Loucy (cell line): ENCODE results near the gene EDAR.

ENCODE experiments used
- H2AFZ ChIP-seq: fragments of 200-600 bp; sonication (generic); 2 replicates; pipeline ENCODE4 v1.6.0; 2016; ENCODE audit warnings: antibody characterized with exemption, mild to moderate bottlenecking, low read length, moderate library complexity
- H3F3A ChIP-seq: fragments of 200-600 bp; 2 replicates; pipeline ENCODE4 v1.6.0; 2016; ENCODE audit warnings: antibody characterized with exemption, low read depth, mild to moderate bottlenecking
- H3K27me3 ChIP-seq: fragments of 200-600 bp; sonication (generic); 2 replicates; pipeline ENCODE4 v1.6.1; 2014; ENCODE audit warnings: low read length, mild to moderate bottlenecking; ENCODE audit not compliant: insufficient read depth, poor library complexity, severe bottlenecking
- H3K36me3 ChIP-seq: fragments of 200-600 bp; sonication (generic); 2 replicates; pipeline ENCODE4 v1.6.1; 2016; ENCODE audit warnings: low read length; ENCODE audit not compliant: insufficient read depth
- H3K4me1 ChIP-seq: fragments of 200-600 bp; sonication (generic); 2 replicates; pipeline ENCODE4 v1.5.1; 2014; ENCODE audit warnings: low read length, mild to moderate bottlenecking; ENCODE audit not compliant: insufficient read depth, poor library complexity, severe bottlenecking
- H3K4me2 ChIP-seq: fragments of 200-600 bp; sonication (generic); 2 replicates; pipeline ENCODE4 v1.6.0; 2014; ENCODE audit warnings: antibody characterized with exemption, low read length, low read depth, mild to moderate bottlenecking; ENCODE audit not compliant: poor library complexity, severe bottlenecking
- H3K4me3 ChIP-seq: fragments of 200-600 bp; sonication (generic); 2 replicates; pipeline ENCODE4 v1.5.1; 2014; ENCODE audit warnings: low read length, mild to moderate bottlenecking, mixed read lengths; ENCODE audit not compliant: poor library complexity, severe bottlenecking
- H3K79me2 ChIP-seq: fragments of 200-600 bp; sonication (generic); 2 replicates; pipeline ENCODE4 v1.6.1; 2014; ENCODE audit warnings: low read length; ENCODE audit not compliant: insufficient read depth
- H3K9ac ChIP-seq: fragments of 200-600 bp; sonication (generic); 2 replicates; pipeline ENCODE4 v1.6.0; 2014; ENCODE audit warnings: mild to moderate bottlenecking, low read depth, low read length, moderate library complexity; ENCODE audit not compliant: poor library complexity, severe bottlenecking
- H3K9me2 ChIP-seq: fragments of 200-600 bp; sonication (generic); replicated peaks from 2 replicates; pipeline ENCODE4 v1.6.1; 2016; ENCODE audit warnings: low read depth, low read length, mixed read lengths
- H3K9me3 ChIP-seq: fragments of 200-600 bp; sonication (generic); 2 replicates; pipeline ENCODE4 v1.6.1; 2014; ENCODE audit warnings: mild to moderate bottlenecking, antibody characterized with exemption, low read length, low read depth; ENCODE audit not compliant: insufficient read depth
- H4K20me1 ChIP-seq: fragments of 200-600 bp; sonication (generic); 2 replicates; pipeline ENCODE4 v1.6.0; 2014; ENCODE audit warnings: antibody characterized with exemption, low read length, mild to moderate bottlenecking; ENCODE audit not compliant: insufficient read depth, poor library complexity, severe bottlenecking
- EZH2phosphoT487 ChIP-seq: fragments of 200-600 bp; IDR thresholded peaks from 2 replicates; pipeline ENCODE4 v1.6.1; 2018; ENCODE audit warnings: antibody characterized with exemption, mild to moderate bottlenecking, moderate library complexity, borderline replicate concordance
- TF ChIP-seq, protein P1 (sequence below): fragments of 200-600 bp; sonication (generic); conservative IDR thresholded peaks from 2 replicates; pipeline ENCODE4 v1.5.1; 2014; ENCODE audit warnings: mild to moderate bottlenecking, antibody characterized with exemption, low read length

The EDAR gene

DNA sequence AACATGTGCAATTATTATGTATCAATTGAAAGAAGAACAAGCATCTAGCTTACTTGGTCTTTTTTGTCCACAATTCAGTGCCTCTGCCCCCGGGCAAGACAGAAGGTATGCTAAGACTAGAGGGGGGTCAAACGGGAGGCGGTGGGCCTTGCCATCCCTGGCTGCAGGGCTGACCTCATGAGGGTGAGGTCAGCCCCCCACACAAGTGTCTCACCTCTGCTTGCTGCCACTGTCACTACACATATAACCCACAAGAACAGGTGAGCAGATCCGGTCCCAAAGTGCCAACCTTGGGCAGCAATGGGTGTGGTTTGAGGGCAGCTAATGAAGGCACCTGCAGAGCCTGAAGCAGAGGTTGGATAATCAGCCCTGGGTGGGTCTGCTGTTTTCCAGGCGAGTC lies 71.5 kb downstream of the EDAR start:
- H3K27me3 ChIP-seq, result no peaks in the 10 kb centered on the region
- H3K4me2 ChIP-seq, result no peak overlapping the region
- H3K9ac ChIP-seq, result no peak overlapping the region
- peaks cover 5% of the 10 kb centered on the region for H3K4me1 ChIP-seq
- H2AFZ ChIP-seq, result no peak overlapping the region
- no peaks in the 10 kb centered on the region for H3K9me2 ChIP-seq
- TF ChIP-seq EZH2phosphoT487, result no peak
- TF ChIP-seq, protein P1, sequence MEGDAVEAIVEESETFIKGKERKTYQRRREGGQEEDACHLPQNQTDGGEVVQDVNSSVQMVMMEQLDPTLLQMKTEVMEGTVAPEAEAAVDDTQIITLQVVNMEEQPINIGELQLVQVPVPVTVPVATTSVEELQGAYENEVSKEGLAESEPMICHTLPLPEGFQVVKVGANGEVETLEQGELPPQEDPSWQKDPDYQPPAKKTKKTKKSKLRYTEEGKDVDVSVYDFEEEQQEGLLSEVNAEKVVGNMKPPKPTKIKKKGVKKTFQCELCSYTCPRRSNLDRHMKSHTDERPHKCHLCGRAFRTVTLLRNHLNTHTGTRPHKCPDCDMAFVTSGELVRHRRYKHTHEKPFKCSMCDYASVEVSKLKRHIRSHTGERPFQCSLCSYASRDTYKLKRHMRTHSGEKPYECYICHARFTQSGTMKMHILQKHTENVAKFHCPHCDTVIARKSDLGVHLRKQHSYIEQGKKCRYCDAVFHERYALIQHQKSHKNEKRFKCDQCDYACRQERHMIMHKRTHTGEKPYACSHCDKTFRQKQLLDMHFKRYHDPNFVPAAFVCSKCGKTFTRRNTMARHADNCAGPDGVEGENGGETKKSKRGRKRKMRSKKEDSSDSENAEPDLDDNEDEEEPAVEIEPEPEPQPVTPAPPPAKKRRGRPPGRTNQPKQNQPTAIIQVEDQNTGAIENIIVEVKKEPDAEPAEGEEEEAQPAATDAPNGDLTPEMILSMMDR, result no peak
- H3K79me2 ChIP-seq, result no peaks in the 10 kb centered on the region
- no peaks in the 10 kb centered on the region for H4K20me1 ChIP-seq
- H3F3A ChIP-seq, result no peaks in the 10 kb centered on the region
- no peak overlapping the region for H3K4me3 ChIP-seq
- no peaks in the 10 kb centered on the region for H3K36me3 ChIP-seq
- no peaks in the 10 kb centered on the region for H3K9me3 ChIP-seq

GRCh38 chr2:108916796-108917421 lies 72.1 kb downstream of the EDAR start:
- no peak overlapping the region for H3K4me3 ChIP-seq
- TF ChIP-seq EZH2phosphoT487, result no peak
- TF ChIP-seq, protein P1, result no peak
- no peaks in the 10 kb centered on the region for H3F3A ChIP-seq
- no peaks in the 10 kb centered on the region for H4K20me1 ChIP-seq
- H3K4me2 ChIP-seq, result no peak overlapping the region
- H3K36me3 ChIP-seq, result no peaks in the 10 kb centered on the region
- no peak overlapping the region for H3K9ac ChIP-seq
- H3K9me3 ChIP-seq, result no peaks in the 10 kb centered on the region
- peaks cover 5% of the 10 kb centered on the region for H3K4me1 ChIP-seq
- H3K79me2 ChIP-seq, result no peaks in the 10 kb centered on the region
- no peaks in the 10 kb centered on the region for H3K9me2 ChIP-seq
- H2AFZ ChIP-seq, result no peak overlapping the region
- H3K27me3 ChIP-seq, result no peaks in the 10 kb centered on the region

GRCh38 chr2:108916122-108916795 lies 72.8 kb downstream of the EDAR start:
- Histone ChIP-seq H3F3A (no peaks in the 10 kb centered on the region), H3K9me3 (no peaks in the 10 kb centered on the region), H4K20me1 (no peaks in the 10 kb centered on the region), H3K9ac (no peak overlapping the region), H3K36me3 (no peaks in the 10 kb centered on the region), H3K27me3 (no peaks in the 10 kb centered on the region), H3K4me2 (no peak overlapping the region), H2AFZ (no peak overlapping the region), H3K9me2 (no peaks in the 10 kb centered on the region), H3K79me2 (no peaks in the 10 kb centered on the region), H3K4me1 (peaks cover 5% of the 10 kb centered on the region), H3K4me3 (no peak overlapping the region)
- no peak for TF ChIP-seq EZH2phosphoT487
- TF ChIP-seq, protein P1, result no peak
